DOHH2 (cell line): ENCODE measurements around the gene CTCF.

Experiments used
- H3F3A ChIP-seq: fragments of 200-600 bp; sonication (generic), shearing (Covaris generic); 2 replicates; pipeline ENCODE4 v1.6.0; 2016; ENCODE audit warnings: antibody characterized with exemption, mild to moderate bottlenecking; ENCODE audit not compliant: control insufficient read depth, insufficient read depth
- H3K27ac ChIP-seq: fragments of 200-600 bp; sonication (generic); 2 replicates; pipeline ENCODE4 v1.5.1; 2014; ENCODE audit warnings: low read depth, mild to moderate bottlenecking, low read length, moderate library complexity
- H3K27me3 ChIP-seq: fragments of 200-600 bp; sonication (generic); 2 replicates; pipeline ENCODE4 v1.6.1; 2014; ENCODE audit warnings: mild to moderate bottlenecking, low read length, mixed read lengths; ENCODE audit not compliant: control insufficient read depth
- H3K36me3 ChIP-seq: fragments of 200-600 bp; sonication (generic); 2 replicates; pipeline ENCODE4 v1.6.1; 2014; ENCODE audit warnings: mild to moderate bottlenecking, low read length, moderate library complexity, mixed read lengths; ENCODE audit not compliant: control insufficient read depth
- H3K4me1 ChIP-seq: fragments of 200-600 bp; sonication (generic); 2 replicates; pipeline ENCODE4 v1.6.1; 2014; ENCODE audit warnings: mild to moderate bottlenecking, low read length, mixed read lengths; ENCODE audit not compliant: control insufficient read depth
- H3K4me2 ChIP-seq: fragments of 200-600 bp; sonication (generic); 2 replicates; pipeline ENCODE4 v1.6.0; 2014; ENCODE audit warnings: mild to moderate bottlenecking, low read length, moderate library complexity
- H3K4me3 ChIP-seq: fragments of 200-600 bp; sonication (generic); 2 replicates; pipeline ENCODE4 v1.5.1; 2014; ENCODE audit warnings: mild to moderate bottlenecking, low read length, mixed read lengths
- H3K79me2 ChIP-seq: fragments of 200-600 bp; sonication (generic); 2 replicates; pipeline ENCODE4 v1.6.1; 2014; ENCODE audit warnings: mild to moderate bottlenecking, low read length, mixed read lengths; ENCODE audit not compliant: control insufficient read depth
- H3K9me2 ChIP-seq: fragments of 200-600 bp; sonication (generic); replicated peaks from 2 replicates; pipeline ENCODE4 v1.6.1; 2014; ENCODE audit warnings: mild to moderate bottlenecking, low read length, mixed read lengths; ENCODE audit not compliant: control insufficient read depth
- H3K9me3 ChIP-seq: fragments of 200-600 bp; sonication (generic); 2 replicates; pipeline ENCODE4 v1.6.1; 2014; ENCODE audit warnings: antibody characterized with exemption, low read length, mixed read lengths; ENCODE audit not compliant: control insufficient read depth, insufficient read depth
- H4K20me1 ChIP-seq: fragments of 200-600 bp; sonication (generic); 2 replicates; pipeline ENCODE4 v1.6.0; 2014; ENCODE audit warnings: low read depth, mild to moderate bottlenecking, antibody characterized with exemption, low read length, moderate library complexity; ENCODE audit not compliant: control insufficient read depth, insufficient read depth
- CTCF ChIP-seq: fragments of 200-600 bp; sonication (generic); IDR thresholded peaks from one replicate; pipeline ENCODE4 v1.5.1; 2014; ENCODE audit warnings: antibody characterized with exemption, mild to moderate bottlenecking, low read depth, low read length; ENCODE audit not compliant: poor library complexity, severe bottlenecking
- EZH2phosphoT487 ChIP-seq: fragments of 200-600 bp; sonication (generic); IDR thresholded peaks from 2 replicates; pipeline ENCODE4 v1.6.1; 2017; ENCODE audit warnings: borderline replicate concordance, mild to moderate bottlenecking, antibody characterized with exemption, low read length, moderate library complexity, mixed read lengths

CTCF gene

GRCh38 chr16:67652578-67653127 is 90.3 kb downstream of the CTCF start:
- H3K36me3 ChIP-seq: peaks cover 72% of the 10 kb centered on the region
- no peaks in the 10 kb centered on the region for H4K20me1 ChIP-seq
- H3F3A ChIP-seq: peaks cover 3% of the 10 kb centered on the region; the same call in 1 of the 2 replicates
- H3K27ac ChIP-seq: no peak overlapping the region
- H3K4me1 ChIP-seq: no peaks in the 10 kb centered on the region
- no peaks in the 10 kb centered on the region for H3K27me3 ChIP-seq
- H3K4me2 ChIP-seq: no peak overlapping the region
- H3K9me3 ChIP-seq: no peaks in the 10 kb centered on the region
- TF ChIP-seq EZH2phosphoT487 (no peak), CTCF (no peak)
- H3K79me2 ChIP-seq: no peaks in the 10 kb centered on the region
- H3K4me3 ChIP-seq: no peak overlapping the region
- no peaks in the 10 kb centered on the region for H3K9me2 ChIP-seq

GRCh38 chr16:67653128-67653788 is 90.9 kb downstream of the CTCF start:
- Histone ChIP-seq H3K27ac (no peak overlapping the region), H3K27me3 (no peaks in the 10 kb centered on the region), H3K36me3 (peaks cover 78% of the 10 kb centered on the region), H3K9me2 (no peaks in the 10 kb centered on the region), H3F3A (peaks cover 3% of the 10 kb centered on the region; the same call in 1 of the 2 replicates), H3K4me2 (no peak overlapping the region), H3K4me3 (no peak overlapping the region), H3K4me1 (peaks cover 1% of the 10 kb centered on the region), H3K79me2 (peaks cover 5% of the 10 kb centered on the region), H3K9me3 (no peaks in the 10 kb centered on the region), H4K20me1 (no peaks in the 10 kb centered on the region)
- TF ChIP-seq CTCF (no peak), EZH2phosphoT487 (no peak)

- H3K27me3 ChIP-seq: no peaks in the 10 kb centered on the region
- H3K4me3 ChIP-seq: no peak overlapping the region
- H3K9me2 ChIP-seq: no peaks in the 10 kb centered on the region
- H3K4me1 ChIP-seq: peaks cover 7% of the 10 kb centered on the region
- no peak overlapping the region for H3K4me2 ChIP-seq
- TF ChIP-seq EZH2phosphoT487 (no peak), CTCF (no peak)
- H3K27ac ChIP-seq: no peak overlapping the region
- peaks cover 3% of the 10 kb centered on the region; the same call in 1 of the 2 replicates for H3F3A ChIP-seq
- peaks cover 11% of the 10 kb centered on the region for H3K79me2 ChIP-seq
- no peaks in the 10 kb centered on the region for H3K9me3 ChIP-seq
- no peaks in the 10 kb centered on the region for H4K20me1 ChIP-seq
- peaks cover 79% of the 10 kb centered on the region for H3K36me3 ChIP-seq
Observed at GRCh38 chr16:67653789-67654402, 91.6 kb downstream of the CTCF start.
